Inflammatory macrophage (primary cell): ENCODE data around the gene ALKBH5.

Experiments
- DNase-seq, 2 donors: peaks; one replicate each; pipeline ENCODE4 v3.0.0-alpha.2; 2020 to 2022

Gene ALKBH5

DNA sequence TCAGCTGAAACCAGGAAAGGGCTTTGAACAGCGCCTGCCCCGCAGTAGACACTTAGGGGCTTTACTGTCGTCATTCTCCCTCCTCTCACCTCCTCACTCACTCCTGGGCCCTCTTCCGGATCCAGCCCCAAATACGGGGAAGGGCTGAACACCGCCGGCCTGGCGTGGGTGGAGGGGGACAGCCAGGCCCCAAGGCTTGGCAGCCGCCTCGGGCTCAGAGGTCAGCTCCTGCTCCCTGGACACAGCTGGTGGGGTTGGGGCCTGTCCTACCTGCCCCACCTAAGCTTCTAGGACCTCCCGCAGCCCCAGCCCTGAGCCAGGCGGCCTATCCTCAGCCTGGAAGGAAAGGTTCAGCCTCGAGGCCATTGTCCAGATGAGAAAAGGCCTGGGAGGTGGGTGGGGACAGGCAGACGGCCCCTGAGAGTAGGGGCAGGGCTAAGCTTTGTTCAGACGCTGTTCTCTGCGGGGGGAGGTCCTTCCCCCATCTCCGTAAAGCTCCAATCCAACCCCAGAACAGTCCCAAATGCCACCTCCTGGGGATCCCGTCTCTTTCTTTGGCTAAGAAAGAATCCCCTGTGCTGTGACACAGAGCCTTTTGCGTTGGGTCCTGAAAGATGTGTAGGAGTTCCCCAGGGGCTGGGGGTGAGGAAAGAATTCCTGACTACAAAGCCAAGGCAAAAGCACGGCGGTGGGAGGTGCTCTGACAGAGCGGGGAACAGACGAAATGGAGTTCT is 40.9 kb downstream of the ALKBH5 start:
- no peak for DNase-seq

DNA sequence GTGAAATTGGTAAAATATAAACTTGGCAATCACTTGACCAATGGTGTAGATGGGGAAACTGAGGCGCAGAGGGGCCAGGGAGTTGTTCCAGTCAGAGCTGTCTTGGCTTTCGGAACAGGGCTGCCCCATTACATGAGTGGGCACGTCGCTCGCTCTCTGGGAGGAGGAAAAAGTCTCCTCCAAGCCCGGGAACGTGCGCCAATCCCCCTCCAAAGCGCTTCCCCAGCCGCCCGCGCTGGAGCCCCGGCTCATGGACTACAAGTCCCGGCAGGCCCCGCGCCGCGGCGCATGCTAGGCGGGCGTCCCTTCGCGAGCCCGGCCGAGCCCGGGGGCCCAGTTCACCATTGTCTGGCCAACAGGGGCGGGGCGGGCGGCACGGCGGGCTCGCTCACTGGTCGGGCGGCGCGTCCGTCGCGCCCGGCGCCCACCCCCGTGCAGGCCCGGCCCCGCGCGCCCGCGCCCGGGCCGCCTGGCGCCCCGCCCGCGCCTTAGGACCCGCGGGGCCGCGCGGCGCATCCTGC is 41.6 kb downstream of the ALKBH5 start, which contains the start of gene LLGL1:
LLGL1 (plus strand) TSS at position 515 of the 521 bp plus-strand sequence. CDS start 48 bp downstream, outside the sequence.
- peak; percentile 95 to 98 for DNase-seq

DNA sequence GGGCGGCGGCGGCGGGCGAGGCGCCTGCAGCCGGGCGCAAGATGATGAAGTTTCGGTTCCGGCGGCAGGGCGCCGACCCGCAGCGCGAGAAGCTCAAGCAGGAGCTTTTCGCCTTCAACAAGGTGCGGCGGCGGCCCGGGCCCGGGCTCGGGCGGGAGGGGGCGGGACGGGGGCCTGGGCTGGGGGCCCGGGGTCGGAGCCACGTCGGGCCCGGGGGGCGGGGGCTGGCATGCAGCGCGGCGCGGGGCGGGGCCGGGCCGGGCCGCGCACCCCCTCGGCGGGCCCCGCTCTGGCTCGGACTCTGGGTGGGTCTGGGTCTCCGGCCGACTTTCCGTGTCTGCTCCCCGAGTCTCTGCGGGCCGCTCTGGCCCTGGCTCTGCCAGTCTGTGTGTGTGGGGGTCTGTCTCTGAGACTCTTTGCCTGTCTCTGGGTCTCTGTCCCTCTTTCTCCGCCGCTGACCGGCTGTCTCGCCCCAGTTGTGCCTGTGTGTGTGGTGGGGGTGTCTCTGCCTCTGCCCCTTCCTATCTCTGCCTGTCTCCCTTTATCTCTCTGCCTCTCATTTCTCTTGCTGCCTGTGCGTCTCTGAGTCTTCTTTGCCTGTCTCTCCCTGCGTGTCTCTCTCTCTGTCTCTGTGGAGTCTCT is 42.1 kb downstream of the ALKBH5 start:
- DNase-seq, result no peak

DNA sequence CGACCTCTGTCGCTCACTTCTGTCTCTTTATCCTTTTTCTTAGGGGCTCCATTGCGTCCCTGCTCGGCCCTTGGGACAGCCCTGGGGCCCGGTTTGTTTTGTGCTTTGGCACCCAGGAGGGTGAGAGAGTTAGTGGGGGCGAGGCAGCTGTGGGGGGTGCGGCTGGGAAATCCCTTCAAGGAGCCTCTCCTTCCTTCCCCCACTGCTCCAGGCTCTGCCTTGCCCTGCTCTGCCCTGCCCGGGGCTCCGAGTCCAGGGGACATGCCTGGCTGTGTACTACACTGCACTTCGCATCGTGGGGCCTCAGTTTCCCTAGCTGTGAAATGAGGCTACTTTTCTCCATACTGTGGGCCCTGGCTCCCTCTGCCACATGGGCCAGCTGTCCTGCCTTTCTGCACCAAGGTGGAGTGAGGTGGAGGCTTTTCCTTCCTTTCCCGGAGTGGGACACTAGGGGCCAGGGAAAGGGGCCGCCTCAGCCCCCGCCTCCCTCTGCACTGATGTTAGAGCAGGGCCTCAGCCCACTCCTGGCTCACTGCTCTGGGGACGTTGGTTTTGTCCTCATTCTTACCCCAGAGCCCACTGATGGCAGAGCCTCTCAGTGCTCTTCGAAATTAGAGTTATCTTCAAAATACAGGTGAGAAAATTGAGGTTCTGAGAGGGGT is 42.8 kb downstream of the ALKBH5 start:
- peak; percentile 7 to 8 for DNase-seq

DNA sequence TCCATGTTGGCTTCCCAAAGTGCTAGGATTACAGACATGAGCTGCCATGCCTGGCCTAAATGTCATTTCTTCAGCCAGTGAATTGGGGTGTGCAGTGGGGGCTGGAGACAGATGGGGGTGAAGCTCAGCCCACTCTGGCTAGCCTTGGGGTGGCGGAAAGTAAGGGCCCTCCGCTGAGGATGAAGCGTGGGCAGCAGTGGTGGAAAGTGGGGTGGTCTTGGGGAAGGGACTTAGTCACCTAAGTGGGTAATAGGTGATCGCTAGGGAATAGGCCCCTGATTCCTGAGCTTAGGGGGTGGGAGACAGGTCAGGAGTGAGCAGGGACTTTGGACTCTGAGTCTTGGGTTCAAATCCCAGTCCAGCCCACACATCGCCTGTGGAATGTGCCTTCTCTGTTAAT is 44.0 kb downstream of the ALKBH5 start:
- no peak for DNase-seq

DNA sequence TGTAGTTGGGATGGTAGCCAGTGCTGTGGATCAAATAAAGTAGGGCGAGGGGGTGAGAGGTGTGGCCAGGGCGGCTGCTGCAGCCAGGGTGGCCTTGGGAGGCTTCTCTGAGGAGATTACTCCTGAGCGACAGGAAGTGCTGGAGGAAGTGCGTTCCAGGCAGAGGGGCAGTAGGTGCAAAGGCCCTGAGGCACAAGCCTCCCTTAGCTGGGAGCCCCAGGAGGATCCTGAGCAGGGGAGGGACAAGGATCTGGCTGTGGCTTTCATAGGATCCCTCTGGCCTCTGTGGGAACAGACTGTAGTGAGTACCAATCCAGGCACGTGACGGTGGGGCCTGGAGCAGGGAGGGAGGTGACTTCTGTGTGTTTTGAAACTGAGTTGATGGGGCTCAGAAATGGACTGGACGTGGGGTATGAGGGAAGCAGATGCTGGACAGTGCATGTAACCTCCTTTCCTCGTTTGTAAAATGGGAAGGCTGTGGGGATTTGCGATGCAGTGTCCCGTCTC is 44.6 kb downstream of the ALKBH5 start:
- no peak for DNase-seq

DNA sequence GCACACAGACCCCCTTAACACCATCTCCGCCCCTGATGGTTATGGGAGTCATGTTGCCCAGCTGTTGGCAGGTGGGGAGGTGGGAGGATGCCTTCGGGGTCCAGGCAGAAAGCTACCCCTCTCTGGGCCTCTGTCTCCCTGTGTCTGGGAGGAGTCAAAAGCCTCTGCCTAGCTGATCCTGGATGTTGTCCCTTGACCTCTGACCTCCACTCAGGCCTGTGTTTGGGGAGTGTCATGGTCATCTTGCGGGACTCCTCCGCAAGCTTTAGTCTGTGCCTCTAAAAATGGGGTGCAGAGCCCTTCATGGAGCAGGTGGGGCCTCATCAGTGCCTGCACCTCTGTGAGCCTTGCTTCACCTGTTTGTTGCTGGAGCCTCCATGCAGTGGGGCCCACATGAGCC is 45.6 kb downstream of the ALKBH5 start:
- no peak for DNase-seq

DNA sequence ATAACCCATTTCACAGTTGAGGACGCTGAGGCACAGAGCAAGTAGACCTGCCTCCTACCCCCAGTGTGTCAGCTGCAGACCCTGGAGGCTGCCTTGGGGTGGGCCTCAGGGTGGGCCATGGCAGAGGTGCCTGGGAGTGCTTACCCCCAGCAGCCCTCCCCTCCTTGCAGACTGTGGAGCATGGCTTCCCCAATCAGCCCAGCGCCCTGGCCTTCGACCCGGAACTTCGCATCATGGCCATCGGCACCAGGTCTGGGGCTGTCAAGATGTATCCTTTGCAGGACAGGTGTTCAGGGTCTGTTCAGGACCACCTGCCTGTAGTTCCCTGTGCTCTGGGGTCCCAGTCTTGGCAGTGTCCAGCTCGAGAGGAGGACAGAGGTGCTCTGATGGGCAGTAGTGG is 46.1 kb downstream of the ALKBH5 start:
- DNase-seq, result no peak

DNA sequence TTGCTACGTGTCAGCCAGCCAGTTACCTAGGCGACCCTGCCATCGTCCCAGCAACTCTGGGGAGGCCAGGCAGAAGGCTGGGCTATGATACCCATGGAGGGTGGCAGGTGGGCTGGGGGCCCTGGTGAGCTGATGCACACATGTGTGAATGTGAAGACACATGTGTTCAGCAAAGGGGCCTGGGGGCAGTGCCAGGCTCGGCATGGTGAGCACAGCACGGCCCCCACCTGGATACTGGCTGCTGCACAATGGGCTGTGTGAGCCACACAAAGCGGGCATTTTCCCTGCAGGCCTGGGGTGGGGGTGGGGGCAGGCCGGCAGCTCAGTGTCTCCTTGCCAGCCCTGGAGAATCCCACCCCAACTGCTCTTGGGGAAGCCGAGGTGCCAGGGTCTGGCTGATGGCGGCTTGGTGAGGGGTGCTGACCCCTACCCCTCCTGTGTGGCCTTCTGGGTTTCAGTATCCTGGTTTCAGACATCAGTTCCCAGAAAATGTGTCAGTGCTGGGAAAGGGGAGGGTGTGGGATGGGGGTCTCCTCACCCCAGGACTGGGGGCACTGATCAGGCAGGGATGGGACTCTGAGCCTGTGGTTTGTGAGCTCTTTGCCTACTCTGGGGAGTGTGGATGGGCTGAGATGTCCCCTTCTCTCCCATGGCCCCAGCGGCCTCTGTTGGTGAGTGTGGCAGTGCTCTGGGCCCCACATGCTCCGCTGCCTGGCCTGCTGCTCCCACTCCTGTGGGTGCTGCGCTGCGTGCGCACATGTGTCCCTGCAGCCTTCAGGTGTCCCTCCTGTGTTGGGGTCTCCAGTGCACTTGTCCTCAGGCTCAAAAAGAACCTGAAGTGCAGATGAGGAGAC is 46.9 kb downstream of the ALKBH5 start:
- no peak for DNase-seq

DNA sequence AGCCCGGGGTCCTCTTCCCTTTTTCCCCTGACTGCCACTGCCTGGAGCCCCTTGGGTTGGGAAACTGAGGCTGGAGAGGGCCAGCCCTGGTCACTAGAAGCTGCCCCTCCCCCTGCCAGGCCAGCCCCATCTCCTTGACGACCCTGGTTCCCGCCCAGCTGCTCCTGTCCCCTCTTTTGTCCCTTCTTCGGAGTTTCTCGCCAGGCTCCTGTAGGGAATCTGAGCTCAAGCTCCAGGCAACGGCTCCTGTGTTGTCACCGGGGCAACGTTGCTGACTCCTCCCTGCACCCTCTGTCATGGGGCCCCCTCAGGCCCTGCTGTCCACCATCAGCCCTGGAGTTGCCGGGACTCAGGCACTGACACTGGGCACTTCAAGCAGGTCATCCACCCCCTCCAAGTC is 47.5 kb downstream of the ALKBH5 start:
- no peak for DNase-seq

DNA sequence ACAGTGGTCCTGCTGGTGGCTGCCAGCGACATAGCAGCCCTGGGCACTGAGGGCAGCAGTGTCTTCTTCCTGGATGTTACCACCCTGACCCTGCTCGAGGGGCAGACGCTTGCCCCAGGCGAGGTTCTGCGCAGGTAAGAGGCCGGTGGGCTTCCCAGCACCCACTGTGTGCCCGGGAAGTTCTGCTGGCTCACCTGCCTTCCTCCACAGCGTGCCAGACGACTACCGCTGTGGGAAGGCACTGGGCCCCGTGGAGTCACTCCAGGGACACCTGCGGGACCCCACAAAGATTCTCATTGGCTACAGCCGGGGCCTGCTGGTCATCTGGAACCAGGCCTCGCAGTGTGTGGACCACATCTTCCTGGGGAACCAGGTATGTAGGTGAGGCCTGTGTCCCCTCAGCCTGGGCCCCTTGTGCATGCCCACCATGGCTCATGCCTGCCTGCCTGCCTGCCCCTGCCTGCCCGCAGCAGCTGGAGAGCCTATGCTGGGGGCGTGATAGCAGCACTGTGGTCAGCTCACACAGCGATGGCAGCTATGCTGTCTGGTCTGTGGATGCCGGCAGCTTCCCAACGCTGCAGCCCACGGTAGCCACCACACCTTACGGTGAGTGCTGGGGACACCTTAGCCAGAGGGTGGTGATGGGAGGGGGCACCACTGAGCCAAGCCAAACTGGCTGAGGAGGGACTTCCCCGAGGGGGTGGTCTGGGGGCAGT is 50.3 kb downstream of the ALKBH5 start:
- no peak for DNase-seq

DNA sequence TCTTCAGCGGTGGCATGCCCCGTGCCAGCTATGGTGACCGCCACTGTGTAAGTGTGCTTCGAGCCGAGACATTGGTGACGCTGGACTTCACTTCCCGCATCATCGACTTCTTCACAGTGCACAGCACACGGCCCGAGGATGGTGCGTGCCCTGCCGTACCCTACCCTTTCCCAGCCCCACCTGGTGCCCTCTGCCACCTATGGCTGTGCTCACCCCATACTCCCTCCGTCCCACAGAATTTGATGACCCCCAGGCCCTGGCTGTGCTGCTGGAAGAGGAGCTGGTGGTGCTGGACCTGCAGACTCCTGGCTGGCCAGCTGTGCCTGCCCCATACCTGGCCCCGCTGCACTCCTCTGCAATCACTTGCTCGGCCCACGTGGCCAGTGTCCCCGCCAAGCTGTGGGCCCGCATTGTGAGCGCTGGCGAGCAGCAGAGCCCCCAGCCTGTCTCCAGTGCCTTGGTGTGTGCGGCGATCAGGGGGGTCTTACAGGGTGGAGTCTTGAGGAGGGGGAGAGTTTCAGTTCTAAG is 51.3 kb downstream of the ALKBH5 start:
- no peak for DNase-seq

DNA sequence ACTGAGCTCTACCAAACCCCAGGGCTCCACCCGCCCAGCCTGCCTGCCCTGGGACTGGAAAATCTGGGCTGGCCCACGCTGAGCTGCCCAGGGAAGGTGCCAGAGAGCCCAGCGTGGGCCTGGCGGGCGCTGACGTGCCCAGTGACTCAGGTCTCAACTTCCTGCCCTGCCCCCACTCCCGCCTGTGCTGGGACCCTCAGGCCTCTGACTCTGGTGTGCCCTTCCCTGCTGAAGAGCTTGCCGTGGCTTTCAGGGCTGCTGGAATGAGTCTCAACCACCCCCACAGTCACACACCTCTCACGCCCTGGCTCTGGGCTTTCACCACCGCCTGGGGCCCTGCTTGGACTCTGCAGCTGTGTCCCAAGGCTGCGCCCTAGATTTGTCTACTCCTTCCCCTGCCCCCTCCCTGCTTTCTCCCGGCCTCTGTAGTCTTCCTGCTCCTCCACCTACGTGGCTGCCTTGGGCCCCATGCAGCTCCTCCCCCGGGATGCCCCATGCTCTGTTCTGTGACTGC is 52.2 kb downstream of the ALKBH5 start:
- peak; percentile 35 to 58 for DNase-seq

DNA sequence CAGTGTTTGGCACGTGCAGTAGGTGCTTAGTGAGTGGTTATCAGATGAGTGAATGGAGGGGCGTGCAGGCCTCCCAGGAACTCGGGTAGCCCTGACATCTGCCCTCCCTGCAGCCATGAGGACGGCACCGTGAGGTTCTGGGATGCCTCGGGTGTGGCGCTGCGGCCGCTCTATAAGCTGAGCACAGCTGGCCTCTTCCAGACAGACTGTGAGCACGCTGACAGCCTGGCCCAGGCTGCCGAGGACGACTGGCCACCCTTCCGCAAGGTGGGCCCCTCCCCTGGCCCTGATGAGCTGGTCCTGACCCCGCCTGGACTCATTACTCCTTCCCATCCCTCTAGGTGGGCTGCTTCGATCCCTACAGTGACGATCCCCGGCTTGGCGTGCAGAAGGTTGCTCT is 52.9 kb downstream of the ALKBH5 start:
- DNase-seq, result no peak

DNA sequence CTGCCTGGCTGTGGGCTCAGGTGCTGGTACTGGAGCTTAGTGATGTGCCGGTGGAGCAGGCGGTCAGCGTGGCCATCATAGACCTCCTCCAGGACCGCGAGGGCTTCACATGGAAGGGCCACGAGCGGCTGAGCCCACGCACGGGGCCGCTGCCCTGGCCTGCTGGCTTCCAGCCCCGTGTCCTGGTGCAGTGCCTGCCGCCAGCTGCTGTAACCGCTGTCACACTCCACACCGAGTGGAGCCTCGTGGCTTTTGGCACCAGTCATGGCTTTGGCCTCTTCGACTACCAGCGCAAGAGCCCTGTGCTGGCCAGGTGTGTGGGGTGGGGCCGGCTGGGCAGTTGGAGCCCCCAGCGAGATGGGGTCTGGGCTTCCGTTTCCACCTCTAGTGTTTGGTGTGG is 53.8 kb downstream of the ALKBH5 start:
- no peak for DNase-seq

DNA sequence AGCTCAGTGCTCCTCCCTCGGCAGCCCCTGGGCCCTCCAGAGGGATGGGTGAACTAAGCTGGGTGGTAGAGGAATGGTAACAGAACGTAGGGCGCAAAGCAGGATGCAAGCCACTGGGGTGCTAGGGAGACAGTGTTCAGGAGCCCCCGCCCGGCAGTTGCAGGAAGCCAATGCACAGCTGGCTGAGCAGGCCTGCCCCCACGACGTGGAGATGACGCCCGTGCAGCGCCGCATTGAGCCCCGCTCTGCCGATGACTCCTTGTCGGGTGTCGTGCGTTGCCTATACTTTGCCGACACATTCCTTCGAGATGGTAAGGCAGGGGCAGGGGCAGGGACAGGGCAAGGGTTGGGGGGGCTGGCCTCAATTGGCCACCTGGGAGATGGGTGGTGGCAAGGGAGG is 54.7 kb downstream of the ALKBH5 start:
- no peak for DNase-seq

DNA sequence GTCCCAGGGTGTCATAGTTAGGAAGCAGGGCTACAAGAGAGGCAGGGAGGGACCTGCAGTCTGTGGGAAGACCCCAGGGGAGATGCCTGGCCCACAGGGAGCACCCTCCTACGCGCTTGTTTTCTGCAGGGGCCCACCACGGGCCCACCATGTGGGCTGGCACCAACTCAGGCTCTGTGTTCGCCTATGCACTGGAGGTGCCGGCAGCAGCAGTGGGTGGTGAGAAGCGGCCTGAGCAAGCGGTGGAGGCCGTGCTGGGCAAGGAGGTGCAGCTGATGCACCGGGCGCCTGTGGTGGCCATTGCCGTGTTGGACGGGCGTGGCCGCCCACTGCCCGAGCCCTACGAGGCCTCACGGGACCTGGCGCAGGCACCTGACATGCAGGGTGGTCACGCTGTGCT is 56.8 kb downstream of the ALKBH5 start:
- DNase-seq, result no peak

DNA sequence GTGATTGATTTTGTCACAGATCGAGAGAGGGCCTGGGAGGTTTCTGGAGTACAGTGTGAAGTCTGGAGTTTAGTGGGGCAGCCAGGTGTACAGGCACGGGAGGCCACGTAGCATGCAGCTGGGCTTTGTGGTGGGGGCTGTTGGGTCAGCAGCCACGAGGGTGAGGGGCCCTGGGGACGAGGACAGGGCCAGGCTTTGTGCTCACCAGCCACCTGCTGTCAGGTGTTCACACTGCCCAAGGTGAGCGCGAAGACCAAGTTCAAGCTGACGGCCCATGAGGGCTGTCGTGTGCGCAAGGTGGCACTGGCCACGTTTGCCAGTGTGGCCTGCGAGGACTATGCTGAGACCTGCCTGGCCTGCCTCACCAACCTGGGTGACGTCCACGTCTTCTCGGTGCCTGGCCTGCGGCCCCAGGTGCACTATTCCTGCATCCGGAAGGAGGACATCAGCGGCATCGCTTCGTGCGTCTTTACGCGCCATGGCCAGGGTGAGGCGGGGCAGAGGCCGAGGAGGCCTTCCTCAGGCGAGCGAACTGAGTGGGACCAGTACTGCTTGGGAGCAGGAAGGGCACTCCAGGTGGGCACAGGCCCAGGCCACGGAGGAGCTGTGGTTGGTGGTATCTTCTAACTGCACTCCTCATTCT is 57.7 kb downstream of the ALKBH5 start:
- DNase-seq, result no peak

DNA sequence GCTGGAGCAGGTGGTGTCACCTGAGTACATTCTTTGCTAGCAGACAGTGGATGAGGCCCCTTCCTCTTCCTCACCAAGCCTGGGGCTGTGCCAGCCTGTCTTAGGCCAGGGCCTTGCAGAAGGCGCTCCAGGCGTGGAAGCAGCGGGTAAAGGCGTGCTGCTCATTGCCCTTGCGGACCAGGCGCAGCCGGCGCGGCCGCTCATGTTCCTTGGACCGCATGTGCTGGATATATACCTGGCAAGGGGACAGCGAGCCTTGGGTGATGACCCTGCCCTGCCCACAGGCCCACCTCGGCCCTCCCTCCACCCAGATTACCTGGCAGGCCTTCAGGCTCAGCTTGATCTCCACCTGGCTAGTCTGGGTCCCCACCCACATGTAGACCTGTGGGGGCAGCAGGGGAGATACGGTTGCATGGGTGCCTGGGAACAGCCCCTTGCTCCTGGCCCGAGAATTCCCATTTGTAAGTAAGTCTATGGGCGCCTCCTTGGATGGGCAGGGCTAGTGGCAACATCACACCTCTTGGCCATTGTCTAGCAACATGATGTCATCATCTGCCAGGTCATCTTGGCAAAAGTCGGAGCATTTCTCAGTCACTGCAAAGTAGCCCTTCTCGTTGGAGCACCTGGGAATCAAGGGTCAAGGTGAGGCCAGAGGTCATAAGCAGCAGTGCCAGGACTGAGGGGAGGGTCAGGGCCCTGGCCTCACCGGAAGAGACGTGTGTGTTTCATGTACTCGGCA is 61.6 kb downstream of the ALKBH5 start:
- no peak for DNase-seq

DNA sequence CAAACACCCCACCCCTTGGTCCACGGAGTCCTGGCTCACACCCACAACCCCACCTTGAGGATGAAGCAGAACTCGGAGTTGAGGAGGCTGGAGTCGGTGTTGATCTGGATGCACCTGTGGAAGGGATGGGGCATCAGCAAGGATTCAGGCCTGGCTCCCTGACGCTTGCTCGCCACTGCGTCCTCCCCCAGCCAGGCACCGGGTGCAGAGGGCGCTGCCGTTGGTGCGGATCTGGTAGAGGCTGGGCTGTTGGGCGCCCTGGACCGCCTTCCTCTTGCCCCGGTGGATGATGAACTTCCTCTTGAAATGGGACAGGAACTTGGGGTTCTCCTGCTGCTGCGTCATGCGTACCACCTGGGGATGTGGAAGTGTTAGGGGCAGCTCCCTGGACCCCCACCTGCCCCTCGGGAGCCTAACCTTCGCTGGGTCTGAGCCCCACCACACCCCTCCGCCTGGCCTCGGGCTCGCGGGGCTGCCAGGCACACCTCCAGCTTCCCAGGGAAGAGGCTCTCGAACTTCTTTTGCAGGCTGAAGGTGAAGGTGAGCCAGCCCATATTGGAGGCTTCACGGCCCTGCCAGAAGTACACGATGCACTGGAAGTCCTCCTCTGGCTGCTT is 62.6 kb downstream of the ALKBH5 start:
- DNase-seq, result no peak
